Amniotic epithelial cell (primary cell): ENCODE data around the gene RPN2.

Source experiments
- DNase-seq: peaks from one replicate; pipeline ENCODE4 v3.0.0-alpha.2; 2010; ENCODE audit warnings: low read depth

Gene RPN2

GRCh38 chr20:37243076-37243936 lies 64.2 kb downstream of the RPN2 start:
- no peak for DNase-seq

GRCh38 chr20:37243937-37244571 lies 64.9 kb downstream of the RPN2 start:
- no peak for DNase-seq

- DNase-seq = peak; percentile 11
Observed at GRCh38 chr20:37244572-37244957, 65.4 kb downstream of the RPN2 start.

- no peak for DNase-seq
Observed at GRCh38 chr20:37245216-37246150, 66.4 kb downstream of the RPN2 start.

GRCh38 chr20:37246736-37247135 lies 67.6 kb downstream of the RPN2 start:
- DNase-seq = no peak

- no peak for DNase-seq
Observed at GRCh38 chr20:37247547-37247946, 68.4 kb downstream of the RPN2 start.

GRCh38 chr20:37249304-37249703 lies 70.2 kb downstream of the RPN2 start:
- no peak for DNase-seq

- DNase-seq = no peak
Observed at GRCh38 chr20:37251825-37252477, 72.8 kb downstream of the RPN2 start.

- DNase-seq = no peak
Observed at GRCh38 chr20:37253087-37253486, 74.0 kb downstream of the RPN2 start.

- DNase-seq = no peak
Observed at GRCh38 chr20:37254114-37254878, 75.2 kb downstream of the RPN2 start.

GRCh38 chr20:37256286-37256685 lies 77.2 kb downstream of the RPN2 start:
- DNase-seq = no peak

GRCh38 chr20:37257530-37257929 lies 78.4 kb downstream of the RPN2 start:
- no peak for DNase-seq

GRCh38 chr20:37257988-37258387 lies 78.9 kb downstream of the RPN2 start:
- no peak for DNase-seq

- DNase-seq = no peak
Observed at GRCh38 chr20:37259031-37259430, 79.9 kb downstream of the RPN2 start.

GRCh38 chr20:37259865-37260264 lies 80.7 kb downstream of the RPN2 start:
- no peak for DNase-seq

GRCh38 chr20:37260923-37261322 lies 81.8 kb downstream of the RPN2 start:
- DNase-seq = no peak

- DNase-seq = no peak
Observed at GRCh38 chr20:37261714-37262113, 82.6 kb downstream of the RPN2 start, which contains the start of gene GHRH. TSS of gene GHRH (minus strand) at chr20:37261814. CDS start at chr20:37256889, 4,925 bp downstream.

- DNase-seq = no peak
Observed at GRCh38 chr20:37262505-37262904, 83.4 kb downstream of the RPN2 start.

GRCh38 chr20:37263686-37264085 lies 84.6 kb downstream of the RPN2 start:
- no peak for DNase-seq

GRCh38 chr20:37265152-37265551 lies 86.0 kb downstream of the RPN2 start:
- peak; percentile 20 for DNase-seq
